ENCODE results near the gene JMJD6. TPM values are rescaled to one million over a fixed set of nuclear protein-coding genes. Genes with fewer than 3 reads are reported as not detected.
"Not testable (repeated sequence)": the region's sequence is repeated elsewhere in the genome, so short reads cannot be mapped to it uniquely, and the experiment has no call there.

The JMJD6 gene
- total and polyA plus RNA-seq, 10 donors, result 21.2 to 54.3 (median 35.7) TPM

GRCh38 chr17:76702076-76702475, 24.3 kb downstream of the JMJD6 start:
- Histone ChIP-seq H3K4me3 (no peak overlapping the region), H3K27me3 (replicated peaks in 1 of 7) (no peaks in the 10 kb centered on the region), H3K36me3 (no peaks in the 10 kb centered on the region), H3K27ac (peak overlapping the region; percentile 70 to 90 (median 80)), H3K9me3 (no peaks in the 10 kb centered on the region), H3K4me1 (peaks cover 4 to 77% (median 45%) of the 10 kb centered on the region in 6 donors)
- TF ChIP-seq, protein P1, sequence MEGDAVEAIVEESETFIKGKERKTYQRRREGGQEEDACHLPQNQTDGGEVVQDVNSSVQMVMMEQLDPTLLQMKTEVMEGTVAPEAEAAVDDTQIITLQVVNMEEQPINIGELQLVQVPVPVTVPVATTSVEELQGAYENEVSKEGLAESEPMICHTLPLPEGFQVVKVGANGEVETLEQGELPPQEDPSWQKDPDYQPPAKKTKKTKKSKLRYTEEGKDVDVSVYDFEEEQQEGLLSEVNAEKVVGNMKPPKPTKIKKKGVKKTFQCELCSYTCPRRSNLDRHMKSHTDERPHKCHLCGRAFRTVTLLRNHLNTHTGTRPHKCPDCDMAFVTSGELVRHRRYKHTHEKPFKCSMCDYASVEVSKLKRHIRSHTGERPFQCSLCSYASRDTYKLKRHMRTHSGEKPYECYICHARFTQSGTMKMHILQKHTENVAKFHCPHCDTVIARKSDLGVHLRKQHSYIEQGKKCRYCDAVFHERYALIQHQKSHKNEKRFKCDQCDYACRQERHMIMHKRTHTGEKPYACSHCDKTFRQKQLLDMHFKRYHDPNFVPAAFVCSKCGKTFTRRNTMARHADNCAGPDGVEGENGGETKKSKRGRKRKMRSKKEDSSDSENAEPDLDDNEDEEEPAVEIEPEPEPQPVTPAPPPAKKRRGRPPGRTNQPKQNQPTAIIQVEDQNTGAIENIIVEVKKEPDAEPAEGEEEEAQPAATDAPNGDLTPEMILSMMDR (IDR thresholded peaks at IDR 0.05 in 8 of 11, conservative IDR thresholded peaks at IDR 0.05 in 3 of 11), result no peak
- no peak for TF ChIP-seq POLR2AphosphoS5 (IDR thresholded peaks at IDR 0.05)
- TF ChIP-seq POLR2A (IDR thresholded peaks at IDR 0.05), result no peak
- no peak for DNase-seq
- WGBS, 5 donors, result 51 to 77% (median 59%) methylated on average over 2 of the region's 2 CpGs
- intact Hi-C loops (cut with DNase I; ENCODE audit: low total_unique reads), result no loop called here

DNA sequence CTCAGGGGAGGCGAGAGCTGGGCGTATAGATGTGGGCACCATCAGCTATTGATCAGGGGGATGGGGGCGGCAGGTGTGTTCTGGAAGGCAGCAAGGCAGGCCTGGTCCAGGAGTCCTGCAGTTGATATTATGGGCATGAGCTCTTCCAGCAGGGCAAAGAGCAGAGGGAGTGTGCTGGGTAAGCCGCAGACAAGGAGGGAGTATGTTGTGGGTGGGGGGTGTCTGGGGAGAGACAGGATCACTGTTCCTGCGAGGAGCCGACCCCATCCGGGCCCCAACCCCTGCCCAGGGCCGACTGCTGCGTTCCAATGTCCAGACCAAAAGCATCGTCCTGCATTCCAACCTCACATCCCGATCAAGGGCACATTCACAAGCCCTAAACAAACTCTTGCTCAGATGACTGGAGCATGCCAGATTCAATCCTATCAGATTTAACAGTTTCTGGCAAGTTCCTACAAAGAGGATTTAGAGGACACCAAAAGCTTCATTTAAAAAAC, 24.9 kb downstream of the JMJD6 start:
- Histone ChIP-seq H3K27ac (peak overlapping the region; percentile 70 to 90 (median 80)), H3K4me1 (peaks cover 4 to 77% (median 48%) of the 10 kb centered on the region in 6 donors), H3K4me3 (peak overlapping the region in 1 of 8 donors; percentile 31), H3K36me3 (no peaks in the 10 kb centered on the region), H3K27me3 (replicated peaks in 1 of 7) (no peaks in the 10 kb centered on the region), H3K9me3 (no peaks in the 10 kb centered on the region)
- DNase-seq, result no peak
- intact Hi-C loops (cut with DNase I; ENCODE audit: low total_unique reads), result no loop called here
- 66 to 82% (median 76%) methylated on average over 11 of the region's 11 CpGs for WGBS, 5 donors
- TF ChIP-seq, protein P1 (IDR thresholded peaks at IDR 0.05 in 8 of 11, conservative IDR thresholded peaks at IDR 0.05 in 3 of 11), result no peak
- TF ChIP-seq POLR2AphosphoS5 (IDR thresholded peaks at IDR 0.05), result no peak
- TF ChIP-seq POLR2A (IDR thresholded peaks at IDR 0.05), result no peak

DNA sequence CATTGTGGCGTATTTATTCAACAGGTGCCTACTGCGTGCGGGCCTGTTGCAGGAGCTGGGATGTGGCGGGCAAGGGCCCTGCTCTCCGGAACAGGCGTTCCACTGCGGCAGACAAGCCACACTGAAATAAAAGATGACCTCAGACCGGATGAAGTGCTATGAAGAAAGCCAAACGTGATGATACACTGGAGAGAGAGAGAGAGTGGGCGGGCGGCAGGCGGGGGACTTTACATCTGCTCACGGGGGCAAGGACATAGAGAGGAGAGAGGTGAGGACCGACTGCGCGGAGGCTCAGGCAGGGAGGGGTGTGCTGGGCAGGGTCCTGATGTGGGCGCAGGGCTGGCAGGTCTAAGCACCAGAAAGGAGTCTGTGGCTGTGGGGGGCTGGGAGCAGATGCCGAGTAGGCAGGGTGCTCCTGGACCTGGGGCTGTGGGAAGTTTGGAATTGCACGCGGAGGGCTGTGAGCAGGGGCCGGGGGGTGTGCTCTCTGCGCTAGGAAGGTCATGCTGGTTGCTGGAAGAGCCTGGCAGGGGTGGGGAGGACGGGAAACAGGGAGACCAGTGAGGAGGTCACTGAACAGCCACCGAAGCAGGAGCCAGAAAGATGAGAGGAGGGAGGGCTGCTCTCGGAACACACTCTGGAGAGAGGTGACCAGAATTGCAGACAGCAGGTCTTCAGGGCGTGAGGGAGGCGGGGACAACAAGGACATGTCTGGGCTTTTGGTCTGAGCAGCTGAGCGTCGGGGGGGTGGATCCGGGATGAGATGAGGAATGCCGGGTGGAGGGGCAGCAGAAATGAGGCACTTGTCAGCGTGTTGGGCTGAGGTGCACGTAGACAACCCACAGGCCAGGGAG, 25.6 kb downstream of the JMJD6 start:
- H3K4me3 ChIP-seq, result peak overlapping the region in 1 of 8 donors; percentile 31
- no peaks in the 10 kb centered on the region for H3K27me3 ChIP-seq (replicated peaks in 1 of 7)
- H3K4me1 ChIP-seq, result peaks cover 8 to 82% (median 55%) of the 10 kb centered on the region in 6 donors
- H3K9me3 ChIP-seq, result no peaks in the 10 kb centered on the region
- no peaks in the 10 kb centered on the region for H3K36me3 ChIP-seq
- H3K27ac ChIP-seq, result peak overlapping the region; percentile 70 to 90 (median 80)
- DNase-seq, result no peak
- TF ChIP-seq POLR2A (IDR thresholded peaks at IDR 0.05), result no peak
- peak; percentile 69 to 80 (median 71) for TF ChIP-seq POLR2AphosphoS5 (IDR thresholded peaks at IDR 0.05)
- WGBS, 5 donors, result 59 to 73% (median 64%) methylated on average over 33 of the region's 33 CpGs
- intact Hi-C loops (cut with DNase I; ENCODE audit: low total_unique reads), result no loop called here

- no peaks in the 10 kb centered on the region for H3K36me3 ChIP-seq
Measured at GRCh38 chr17:76700270-76700616, 26.2 kb downstream of the JMJD6 start.

GRCh38 chr17:76698466-76698977, 27.9 kb downstream of the JMJD6 start:
- H3K4me3 ChIP-seq, result peak overlapping the region in 1 of 8 donors; percentile 31
- H3K27me3 ChIP-seq (replicated peaks in 1 of 7); intact Hi-C loops (cut with DNase I; ENCODE audit: low total_unique reads); H3K36me3 ChIP-seq; H3K9me3 ChIP-seq; DNase-seq: not testable (repeated sequence)
- 80 to 90% (median 82%) methylated on average over 7 of the region's 7 CpGs for WGBS, 5 donors
- H3K27ac ChIP-seq, result peak overlapping the region in 7 of 8 donors; percentile 48 to 90 (median 81)
- peaks cover 12 to 97% (median 63%) of the 10 kb centered on the region in 6 donors for H3K4me1 ChIP-seq

More at GRCh38 chr17:76700270-76700616, 26.2 kb downstream of the JMJD6 start:
- DNase-seq, result no peak
- Histone ChIP-seq H3K4me1 (peaks cover 12 to 88% (median 58%) of the 10 kb centered on the region in 6 donors), H3K27me3 (replicated peaks in 1 of 7) (no peaks in the 10 kb centered on the region), H3K27ac (peak overlapping the region; percentile 70 to 90 (median 80)), H3K9me3 (no peaks in the 10 kb centered on the region), H3K4me3 (no peak overlapping the region)
- intact Hi-C loops (cut with DNase I; ENCODE audit: low total_unique reads), result no loop called here
- WGBS, 5 donors, result 62 to 75% (median 67%) methylated on average over 7 to 8 of the region's 8 CpGs
- TF ChIP-seq, protein P1 (IDR thresholded peaks at IDR 0.05 in 8 of 11, conservative IDR thresholded peaks at IDR 0.05 in 3 of 11), result no peak
- TF ChIP-seq POLR2A (IDR thresholded peaks at IDR 0.05), result no peak
